Left ventricle myocardium inferior (tissue), 1 donor: ENCODE data around the gene WDFY4. TPM values are rescaled to one million over a fixed set of nuclear protein-coding genes. Genes with fewer than 3 reads are reported as not detected.
A peak's percentile ranks its signal among the peaks of the same experiment; 100 is the strongest.

Experiments
- DNase-seq: peaks from one replicate; pipeline ENCODE4 v3.0.0-alpha.2; 2020
- H3K27ac ChIP-seq: fragments of 200-600 bp; replicated peaks from 2 replicates; pipeline ENCODE4 v1.8.0; 2021
- H3K27me3 ChIP-seq: fragments of 200-600 bp; 2 replicates; pipeline ENCODE4 v1.8.0; 2021; ENCODE audit warnings: low read depth
- H3K36me3 ChIP-seq: fragments of 200-600 bp; 2 replicates; pipeline ENCODE4 v1.8.0; 2021
- H3K4me1 ChIP-seq: fragments of 200-600 bp; 2 replicates; pipeline ENCODE4 v1.8.0; 2021
- H3K4me3 ChIP-seq: fragments of 200-600 bp; 2 replicates; pipeline ENCODE4 v1.8.0; 2021; ENCODE audit warnings: mild to moderate bottlenecking, moderate library complexity
- H3K9me3 ChIP-seq: fragments of 200-600 bp; replicated peaks from 2 replicates; pipeline ENCODE4 v1.8.0; 2021
- intact Hi-C: fragments of 100-400 bp; cut with micrococcal nuclease; formaldehyde crosslinking; loops from one replicate; pipeline ENCODE4 v1.11.0; 2022
- total RNA-seq: library from RNA; stranded (reverse); fragmentation: NEBNext Ultra II Directional; extraction: Animal tissue kit (Norgen Biotek cat#: 25700); gene quantifications from one replicate; pipeline ENCODE4 v1.2.1, GENCODE V29; 2021
- TF ChIP-seq, protein P1 (sequence below): fragments of 200-600 bp; IDR thresholded peaks from 2 replicates; pipeline ENCODE4 v1.8.0; 2021; ENCODE audit warnings: antibody characterized with exemption, mild to moderate bottlenecking, borderline replicate concordance
- donor health status: DM: no; HTN: yes; CAD: no; lungs with severe emphysema.

WDFY4 gene
- total RNA-seq, 1 donor from 2014 or later = 1.5 TPM

GRCh38 chr10:48667960-48668590, 16.6 kb upstream of the WDFY4 start:
- Histone ChIP-seq H3K4me1 (peaks cover 7% of the 10 kb centered on the region), H3K27me3 (no peaks in the 10 kb centered on the region), H3K4me3 (no peak overlapping the region), H3K9me3 (peaks cover 20% of the 10 kb centered on the region), H3K27ac (no peak overlapping the region), H3K36me3 (no peaks in the 10 kb centered on the region)
- no peak for DNase-seq
- TF ChIP-seq, protein P1, sequence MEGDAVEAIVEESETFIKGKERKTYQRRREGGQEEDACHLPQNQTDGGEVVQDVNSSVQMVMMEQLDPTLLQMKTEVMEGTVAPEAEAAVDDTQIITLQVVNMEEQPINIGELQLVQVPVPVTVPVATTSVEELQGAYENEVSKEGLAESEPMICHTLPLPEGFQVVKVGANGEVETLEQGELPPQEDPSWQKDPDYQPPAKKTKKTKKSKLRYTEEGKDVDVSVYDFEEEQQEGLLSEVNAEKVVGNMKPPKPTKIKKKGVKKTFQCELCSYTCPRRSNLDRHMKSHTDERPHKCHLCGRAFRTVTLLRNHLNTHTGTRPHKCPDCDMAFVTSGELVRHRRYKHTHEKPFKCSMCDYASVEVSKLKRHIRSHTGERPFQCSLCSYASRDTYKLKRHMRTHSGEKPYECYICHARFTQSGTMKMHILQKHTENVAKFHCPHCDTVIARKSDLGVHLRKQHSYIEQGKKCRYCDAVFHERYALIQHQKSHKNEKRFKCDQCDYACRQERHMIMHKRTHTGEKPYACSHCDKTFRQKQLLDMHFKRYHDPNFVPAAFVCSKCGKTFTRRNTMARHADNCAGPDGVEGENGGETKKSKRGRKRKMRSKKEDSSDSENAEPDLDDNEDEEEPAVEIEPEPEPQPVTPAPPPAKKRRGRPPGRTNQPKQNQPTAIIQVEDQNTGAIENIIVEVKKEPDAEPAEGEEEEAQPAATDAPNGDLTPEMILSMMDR = no peak
- intact Hi-C loops = no loop called here

GRCh38 chr10:48670978-48671913, 13.4 kb upstream of the WDFY4 start:
- Histone ChIP-seq H3K4me3 (no peak overlapping the region), H3K36me3 (no peaks in the 10 kb centered on the region), H3K27ac (peak overlapping the region; percentile 42), H3K4me1 (peaks cover 7% of the 10 kb centered on the region), H3K27me3 (no peaks in the 10 kb centered on the region), H3K9me3 (peaks cover 1% of the 10 kb centered on the region)
- TF ChIP-seq, protein P1 = no peak
- intact Hi-C loops = no loop called here
- no peak for DNase-seq

DNA sequence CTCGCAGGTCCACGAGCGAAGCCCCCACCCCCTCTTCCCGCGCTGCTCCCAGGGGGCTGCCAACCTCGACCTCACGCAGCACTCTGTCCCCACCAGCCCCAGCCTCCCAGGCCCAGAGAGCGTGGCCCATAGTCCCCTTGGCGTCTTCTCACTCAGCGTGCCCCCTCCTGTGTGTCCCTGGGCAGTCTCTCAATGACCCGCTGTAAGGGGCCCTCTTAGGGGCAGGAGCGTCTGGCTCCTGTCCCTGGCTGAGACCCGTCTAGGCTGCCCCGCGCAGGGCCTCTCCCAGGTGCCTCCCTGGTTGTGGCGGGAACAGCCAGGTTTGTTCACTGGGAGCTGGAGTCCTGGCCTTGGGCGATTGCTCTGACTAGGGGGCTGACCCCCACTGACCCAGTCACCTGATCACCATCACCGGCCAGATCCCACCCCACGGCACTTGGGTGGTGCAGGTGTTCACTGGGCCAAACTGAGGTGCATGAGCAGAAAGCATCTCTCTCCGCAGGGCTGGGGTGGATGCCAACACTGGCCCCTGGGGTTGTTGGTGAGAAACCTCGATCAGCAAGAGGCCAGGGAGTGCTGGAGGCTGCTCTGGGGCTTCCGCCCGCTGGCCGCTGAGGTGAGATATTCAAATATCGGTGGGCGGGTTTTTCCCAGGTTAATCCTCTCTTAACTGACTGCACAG, 12.6 kb upstream of the WDFY4 start:
- Histone ChIP-seq H3K36me3 (no peaks in the 10 kb centered on the region), H3K4me1 (peaks cover 7% of the 10 kb centered on the region), H3K4me3 (no peak overlapping the region), H3K9me3 (peaks cover under 1% of the 10 kb centered on the region), H3K27me3 (no peaks in the 10 kb centered on the region), H3K27ac (no peak overlapping the region)
- DNase-seq = no peak
- intact Hi-C loops = no loop called here
- TF ChIP-seq, protein P1 = no peak

GRCh38 chr10:48672596-48673265, 11.9 kb upstream of the WDFY4 start:
- H3K27me3 ChIP-seq = no peaks in the 10 kb centered on the region
- H3K9me3 ChIP-seq = peaks cover 7% of the 10 kb centered on the region
- intact Hi-C loops = no loop called here
- H3K4me1 ChIP-seq = peaks cover 7% of the 10 kb centered on the region
- H3K27ac ChIP-seq = no peak overlapping the region
- TF ChIP-seq, protein P1 = no peak
- no peak for DNase-seq
- H3K36me3 ChIP-seq = no peaks in the 10 kb centered on the region
- no peak overlapping the region for H3K4me3 ChIP-seq

- Histone ChIP-seq H3K27me3 (no peaks in the 10 kb centered on the region), H3K4me1 (no peaks in the 10 kb centered on the region), H3K27ac (no peak overlapping the region), H3K36me3 (no peaks in the 10 kb centered on the region), H3K9me3 (peaks cover 25% of the 10 kb centered on the region), H3K4me3 (no peak overlapping the region)
- intact Hi-C loops = no loop called here
- no peak for DNase-seq
- TF ChIP-seq, protein P1 = no peak
These were observed 7.0 kb upstream of the WDFY4 start for GRCh38 chr10:48677625-48678024.
